Astrocyte of the spinal cord (primary cell): ENCODE results near the gene ZNRF4.
"Not testable (repeated sequence)": the region's sequence is repeated elsewhere in the genome, so short reads cannot be mapped to it uniquely, and the experiment has no call there.

Experiments
- DNase-seq: peaks from one replicate; pipeline ENCODE4 v3.0.0; 2011; ENCODE audit warnings: low read depth, low spot score
- H3K4me3 ChIP-seq: 2 replicates; pipeline ENCODE4 v1.5.1; 2011; ENCODE audit warnings: low read depth, mild to moderate bottlenecking, low read length, moderate library complexity
- in situ Hi-C: cut with HindIII; loops from 2 replicates; pipeline ENCODE4 v1.10.0; 2017; ENCODE audit warnings: low sequenced_read_pairs
- TF ChIP-seq, protein P1 (sequence below): IDR thresholded peaks from 2 replicates; pipeline ENCODE4 v1.5.1; 2012; ENCODE audit warnings: low read depth, mild to moderate bottlenecking, low read length, inconsistent platforms

Gene ZNRF4, protein sequence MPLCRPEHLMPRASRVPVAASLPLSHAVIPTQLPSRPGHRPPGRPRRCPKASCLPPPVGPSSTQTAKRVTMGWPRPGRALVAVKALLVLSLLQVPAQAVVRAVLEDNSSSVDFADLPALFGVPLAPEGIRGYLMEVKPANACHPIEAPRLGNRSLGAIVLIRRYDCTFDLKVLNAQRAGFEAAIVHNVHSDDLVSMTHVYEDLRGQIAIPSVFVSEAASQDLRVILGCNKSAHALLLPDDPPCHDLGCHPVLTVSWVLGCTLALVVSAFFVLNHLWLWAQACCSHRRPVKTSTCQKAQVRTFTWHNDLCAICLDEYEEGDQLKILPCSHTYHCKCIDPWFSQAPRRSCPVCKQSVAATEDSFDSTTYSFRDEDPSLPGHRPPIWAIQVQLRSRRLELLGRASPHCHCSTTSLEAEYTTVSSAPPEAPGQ

DNA sequence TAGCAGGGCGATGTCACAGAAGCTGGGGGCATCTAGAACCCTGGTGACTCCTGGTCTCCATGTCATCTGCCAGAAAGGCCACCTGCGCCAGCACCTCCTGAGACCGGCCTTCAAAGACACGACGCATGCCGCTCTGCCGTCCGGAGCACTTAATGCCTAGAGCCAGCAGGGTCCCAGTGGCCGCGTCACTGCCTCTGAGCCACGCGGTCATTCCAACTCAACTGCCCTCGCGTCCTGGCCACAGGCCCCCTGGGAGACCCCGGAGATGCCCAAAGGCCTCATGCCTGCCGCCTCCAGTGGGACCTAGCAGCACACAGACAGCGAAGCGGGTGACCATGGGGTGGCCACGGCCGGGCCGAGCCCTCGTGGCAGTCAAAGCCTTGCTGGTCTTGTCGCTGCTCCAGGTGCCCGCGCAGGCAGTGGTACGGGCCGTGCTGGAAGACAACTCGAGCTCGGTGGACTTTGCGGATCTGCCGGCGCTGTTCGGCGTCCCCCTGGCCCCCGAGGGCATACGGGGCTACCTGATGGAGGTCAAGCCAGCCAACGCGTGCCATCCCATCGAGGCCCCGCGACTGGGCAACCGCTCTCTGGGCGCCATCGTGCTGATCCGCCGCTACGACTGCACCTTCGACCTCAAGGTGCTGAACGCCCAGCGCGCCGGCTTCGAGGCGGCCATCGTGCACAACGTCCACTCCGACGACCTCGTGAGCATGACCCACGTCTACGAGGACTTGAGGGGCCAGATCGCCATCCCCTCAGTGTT lies at the start of gene ZNRF4:
ZNRF4 (plus strand) TSS at position 51 of the 763 bp plus-strand sequence; CDS start at position 126, 75 bp downstream.
- in situ Hi-C loops = no loop called here
- DNase-seq = no peak
- H3K4me3 ChIP-seq = no peak within 1 kb of the TSS
- TF ChIP-seq, protein P1, sequence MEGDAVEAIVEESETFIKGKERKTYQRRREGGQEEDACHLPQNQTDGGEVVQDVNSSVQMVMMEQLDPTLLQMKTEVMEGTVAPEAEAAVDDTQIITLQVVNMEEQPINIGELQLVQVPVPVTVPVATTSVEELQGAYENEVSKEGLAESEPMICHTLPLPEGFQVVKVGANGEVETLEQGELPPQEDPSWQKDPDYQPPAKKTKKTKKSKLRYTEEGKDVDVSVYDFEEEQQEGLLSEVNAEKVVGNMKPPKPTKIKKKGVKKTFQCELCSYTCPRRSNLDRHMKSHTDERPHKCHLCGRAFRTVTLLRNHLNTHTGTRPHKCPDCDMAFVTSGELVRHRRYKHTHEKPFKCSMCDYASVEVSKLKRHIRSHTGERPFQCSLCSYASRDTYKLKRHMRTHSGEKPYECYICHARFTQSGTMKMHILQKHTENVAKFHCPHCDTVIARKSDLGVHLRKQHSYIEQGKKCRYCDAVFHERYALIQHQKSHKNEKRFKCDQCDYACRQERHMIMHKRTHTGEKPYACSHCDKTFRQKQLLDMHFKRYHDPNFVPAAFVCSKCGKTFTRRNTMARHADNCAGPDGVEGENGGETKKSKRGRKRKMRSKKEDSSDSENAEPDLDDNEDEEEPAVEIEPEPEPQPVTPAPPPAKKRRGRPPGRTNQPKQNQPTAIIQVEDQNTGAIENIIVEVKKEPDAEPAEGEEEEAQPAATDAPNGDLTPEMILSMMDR = no peak

DNA sequence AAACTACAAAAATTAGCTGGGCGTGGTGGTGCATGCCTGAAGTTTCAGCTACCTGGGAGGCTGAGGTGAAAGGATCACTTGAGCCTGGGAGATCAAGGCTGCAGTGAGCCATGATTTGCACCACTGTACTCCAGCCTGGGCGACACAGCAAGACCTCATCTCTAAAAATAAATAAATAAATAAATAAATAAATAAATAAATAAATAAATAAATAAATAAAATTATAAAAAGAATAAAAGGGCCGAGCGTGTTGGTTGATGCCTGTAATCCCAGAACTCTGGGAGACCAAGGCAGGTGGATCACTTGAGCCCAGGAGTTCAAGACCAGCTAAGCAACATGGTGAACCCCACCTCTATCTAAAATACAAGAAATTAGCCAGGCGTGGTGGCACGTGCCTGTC lies 49.0 kb upstream of the ZNRF4 start:
- DNase-seq, in situ Hi-C loops, H3K4me3 ChIP-seq: not testable (repeated sequence)

DNA sequence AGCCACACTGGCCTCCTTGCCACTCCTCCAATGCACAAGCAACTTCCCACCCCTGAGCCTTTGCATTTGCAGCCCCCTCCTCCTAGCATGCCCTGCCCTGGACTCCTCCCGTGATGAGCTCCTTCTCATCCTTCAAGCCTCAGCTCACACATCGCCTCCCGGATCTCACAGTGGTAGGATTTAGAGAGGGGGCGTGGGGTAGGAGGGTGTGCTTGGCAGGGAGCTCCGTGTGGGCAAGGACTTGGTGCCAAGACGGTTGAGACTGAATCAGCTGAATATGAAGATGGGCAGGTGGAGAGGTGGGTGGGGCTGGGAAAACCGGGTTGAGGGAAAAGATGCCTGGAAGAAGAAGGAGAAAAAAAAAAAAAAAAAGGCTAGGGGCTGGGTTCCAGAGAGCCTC lies 48.4 kb upstream of the ZNRF4 start:
- H3K4me3 ChIP-seq = no peak overlapping the region
- in situ Hi-C loops = no loop called here
- TF ChIP-seq, protein P1 = no peak
- no peak for DNase-seq

DNA sequence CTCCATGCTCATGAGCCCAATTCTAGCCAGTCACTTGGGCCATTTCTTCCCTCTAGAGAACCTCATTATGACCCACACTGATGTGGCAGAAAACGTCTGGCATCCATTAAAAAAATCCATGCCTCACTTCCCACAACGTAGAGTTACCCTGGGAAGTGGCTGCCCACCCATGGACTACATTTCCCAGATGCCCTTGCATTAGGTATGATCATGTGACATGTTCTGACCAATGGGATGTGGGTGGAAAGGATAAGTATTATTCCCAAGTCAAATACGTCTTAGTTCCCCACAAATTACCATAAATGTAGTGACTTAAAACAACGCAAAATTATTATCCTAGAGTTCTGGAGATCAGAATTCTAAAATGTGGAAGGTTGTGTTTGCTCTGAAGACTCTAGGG lies 47.9 kb upstream of the ZNRF4 start:
- DNase-seq = no peak
- no peak overlapping the region for H3K4me3 ChIP-seq
- TF ChIP-seq, protein P1 = no peak
- in situ Hi-C loops = no loop called here

DNA sequence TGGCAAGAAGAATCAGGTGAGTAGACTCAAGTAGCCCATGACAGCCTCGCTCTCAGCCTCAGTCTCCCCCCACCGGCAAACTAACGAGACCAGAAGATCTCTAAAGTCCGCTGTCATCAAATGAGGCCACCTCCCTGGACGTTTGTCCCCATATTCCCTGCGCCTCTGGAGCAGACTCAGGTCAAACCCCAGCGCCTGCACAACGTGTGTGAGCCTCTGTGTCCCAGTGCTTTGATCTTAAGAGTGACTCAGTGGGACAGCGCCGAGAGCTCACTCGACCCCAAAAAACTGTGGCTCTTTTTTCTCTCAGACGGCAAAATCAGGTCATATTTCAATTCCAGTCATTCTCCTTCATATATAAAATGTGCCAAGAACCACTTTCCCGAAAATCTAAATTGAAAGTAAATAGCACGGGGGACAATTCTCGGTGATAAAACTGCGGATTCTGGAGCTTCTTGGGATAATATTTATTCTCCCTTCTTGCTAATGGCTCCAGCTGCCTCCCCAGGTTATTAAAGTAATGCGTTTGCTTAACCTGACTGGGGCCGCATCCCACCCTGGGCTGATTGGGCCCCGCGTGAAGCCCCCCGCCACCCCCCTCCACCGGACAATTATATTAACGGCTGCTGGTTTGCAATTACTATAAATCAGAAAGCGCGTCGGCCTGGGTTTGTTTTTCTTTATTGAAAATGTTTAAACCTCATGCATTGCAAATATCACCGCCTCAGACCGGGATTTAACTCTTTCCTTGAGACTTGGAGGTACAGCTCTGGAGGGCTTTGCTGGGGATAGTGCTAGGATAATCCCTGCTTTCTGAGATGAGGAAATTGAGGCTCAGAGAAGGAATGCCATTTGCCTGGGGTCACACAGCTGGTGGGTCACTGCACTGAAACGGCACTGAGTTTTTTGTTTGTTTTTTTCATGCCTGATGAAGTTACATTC lies 37.5 kb upstream of the ZNRF4 start:
- no peak for DNase-seq
- in situ Hi-C loops = no loop called here
- TF ChIP-seq, protein P1 = no peak
- no peak overlapping the region for H3K4me3 ChIP-seq

DNA sequence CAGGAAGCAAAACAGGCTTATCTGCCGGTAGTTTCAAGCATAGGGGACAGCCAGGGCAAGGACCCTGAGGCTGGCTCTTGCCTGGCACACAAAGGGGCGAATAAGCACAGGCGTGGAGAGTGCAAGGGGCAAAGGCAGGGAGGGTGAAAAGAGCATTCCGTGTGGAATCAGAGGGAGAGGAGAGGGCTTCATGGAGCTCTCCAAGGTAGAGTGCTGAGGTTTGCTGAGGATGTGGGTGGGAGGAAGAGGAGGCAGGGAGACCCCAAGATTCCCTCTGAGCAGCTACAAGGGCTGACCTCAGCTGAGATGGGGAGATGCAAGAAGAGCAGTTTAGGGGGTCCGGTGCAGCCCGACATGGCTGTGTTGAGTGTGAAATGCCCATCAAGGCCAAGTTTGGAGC lies 36.5 kb upstream of the ZNRF4 start:
- TF ChIP-seq, protein P1 = no peak
- H3K4me3 ChIP-seq = no peak overlapping the region
- no peak for DNase-seq
- in situ Hi-C loops = no loop called here
